ENCODE data around the gene CHCHD10.

The CHCHD10 gene

GRCh38 chr22:23778577-23778900, 10.8 kb upstream of the CHCHD10 start:
- TF ChIP-seq CTCF (IDR thresholded peaks at IDR 0.05; ENCODE audit: borderline replicate concordance, control extremely low read depth, extremely low read depth, insufficient read depth, missing control alignments) = no peak
- in situ Hi-C loops (cut with MboI; ENCODE audit: low sequenced_read_pairs, unreplicated experiment) = no loop called here
- DNase-seq (ENCODE audit: low spot score) = no peak

GRCh38 chr22:23777776-23778576, 10.2 kb upstream of the CHCHD10 start:
- no peak for TF ChIP-seq CTCF (IDR thresholded peaks at IDR 0.05; ENCODE audit: borderline replicate concordance, control extremely low read depth, extremely low read depth, insufficient read depth, missing control alignments)
- no peak for DNase-seq (ENCODE audit: low spot score)
- in situ Hi-C loops (cut with MboI; ENCODE audit: low sequenced_read_pairs, unreplicated experiment) = no loop called here

- no peak for TF ChIP-seq CTCF (IDR thresholded peaks at IDR 0.05; ENCODE audit: borderline replicate concordance, control extremely low read depth, extremely low read depth, insufficient read depth, missing control alignments)
- DNase-seq (ENCODE audit: low spot score) = no peak
- in situ Hi-C loops (cut with MboI; ENCODE audit: low sequenced_read_pairs, unreplicated experiment) = no loop called here
These were observed 8.1 kb upstream of the CHCHD10 start for GRCh38 chr22:23775779-23776375.

- no peak for TF ChIP-seq CTCF (IDR thresholded peaks at IDR 0.05; ENCODE audit: borderline replicate concordance, control extremely low read depth, extremely low read depth, insufficient read depth, missing control alignments)
- in situ Hi-C loops (cut with MboI; ENCODE audit: low sequenced_read_pairs, unreplicated experiment) = no loop called here
- no peak for DNase-seq (ENCODE audit: low spot score)
These were observed 7.2 kb upstream of the CHCHD10 start for GRCh38 chr22:23774922-23775436.

GRCh38 chr22:23774114-23774921, 6.5 kb upstream of the CHCHD10 start:
- no peak for DNase-seq (ENCODE audit: low spot score)
- no peak for TF ChIP-seq CTCF (IDR thresholded peaks at IDR 0.05; ENCODE audit: borderline replicate concordance, control extremely low read depth, extremely low read depth, insufficient read depth, missing control alignments)
- in situ Hi-C loops (cut with MboI; ENCODE audit: low sequenced_read_pairs, unreplicated experiment) = no loop called here

GRCh38 chr22:23773483-23774113, 5.8 kb upstream of the CHCHD10 start:
- in situ Hi-C loops (cut with MboI; ENCODE audit: low sequenced_read_pairs, unreplicated experiment) = no loop called here
- no peak for TF ChIP-seq CTCF (IDR thresholded peaks at IDR 0.05; ENCODE audit: borderline replicate concordance, control extremely low read depth, extremely low read depth, insufficient read depth, missing control alignments)
- DNase-seq (ENCODE audit: low spot score) = no peak

All from GM13976 (cell line).